HG03060 (cell line): ENCODE data around the gene PPFIA2.

ENCODE experiments used
- ATAC-seq: cut with Tn5 transposase; IDR thresholded peaks from one replicate; pipeline ENCODE4 v1.9.1; 2021; ENCODE audit warnings: low read depth, moderate number of reproducible peaks; ENCODE audit not compliant: unreplicated experiment

Gene PPFIA2

GRCh38 chr12:81365284-81365683, 393.9 kb downstream of the PPFIA2 start:
- ATAC-seq, result no peak

GRCh38 chr12:81360916-81361315, 398.2 kb downstream of the PPFIA2 start:
- no peak for ATAC-seq

- no peak for ATAC-seq
Observed at GRCh38 chr12:81359736-81360135, 399.4 kb downstream of the PPFIA2 start.

GRCh38 chr12:81354327-81354932, 404.7 kb downstream of the PPFIA2 start:
- ATAC-seq, result no peak

GRCh38 chr12:81350309-81350708, 408.8 kb downstream of the PPFIA2 start:
- no peak for ATAC-seq

- no peak for ATAC-seq
Observed at GRCh38 chr12:81347404-81347803, 411.7 kb downstream of the PPFIA2 start.

GRCh38 chr12:81340910-81341309, 418.2 kb downstream of the PPFIA2 start:
- no peak for ATAC-seq

- no peak for ATAC-seq
Observed at GRCh38 chr12:81339071-81339470, 420.1 kb downstream of the PPFIA2 start.

GRCh38 chr12:81337886-81338285, 421.3 kb downstream of the PPFIA2 start:
- ATAC-seq, result no peak

GRCh38 chr12:81333812-81334211, 425.3 kb downstream of the PPFIA2 start:
- no peak for ATAC-seq

GRCh38 chr12:81332054-81332453, 427.1 kb downstream of the PPFIA2 start:
- no peak for ATAC-seq

- ATAC-seq, result no peak
Observed at GRCh38 chr12:81330480-81330879, 428.7 kb downstream of the PPFIA2 start.

GRCh38 chr12:81329085-81329484, 430.1 kb downstream of the PPFIA2 start:
- no peak for ATAC-seq

- ATAC-seq, result no peak
Observed at GRCh38 chr12:81327425-81327824, 431.7 kb downstream of the PPFIA2 start.

- ATAC-seq, result no peak
Observed at GRCh38 chr12:81325086-81325485, 434.1 kb downstream of the PPFIA2 start.

- ATAC-seq, result no peak
Observed at GRCh38 chr12:81314903-81315531, 444.1 kb downstream of the PPFIA2 start.

GRCh38 chr12:81303935-81304334, 455.2 kb downstream of the PPFIA2 start:
- ATAC-seq, result no peak

- no peak for ATAC-seq
Observed at GRCh38 chr12:81300454-81300853, 458.7 kb downstream of the PPFIA2 start.

- no peak for ATAC-seq
Observed at GRCh38 chr12:81297601-81298000, 461.5 kb downstream of the PPFIA2 start.

GRCh38 chr12:81296556-81297305, 462.4 kb downstream of the PPFIA2 start:
- ATAC-seq, result no peak

GRCh38 chr12:81295251-81295650, 463.9 kb downstream of the PPFIA2 start:
- ATAC-seq, result no peak
